ENCODE data around the gene WNT3A.

DNA sequence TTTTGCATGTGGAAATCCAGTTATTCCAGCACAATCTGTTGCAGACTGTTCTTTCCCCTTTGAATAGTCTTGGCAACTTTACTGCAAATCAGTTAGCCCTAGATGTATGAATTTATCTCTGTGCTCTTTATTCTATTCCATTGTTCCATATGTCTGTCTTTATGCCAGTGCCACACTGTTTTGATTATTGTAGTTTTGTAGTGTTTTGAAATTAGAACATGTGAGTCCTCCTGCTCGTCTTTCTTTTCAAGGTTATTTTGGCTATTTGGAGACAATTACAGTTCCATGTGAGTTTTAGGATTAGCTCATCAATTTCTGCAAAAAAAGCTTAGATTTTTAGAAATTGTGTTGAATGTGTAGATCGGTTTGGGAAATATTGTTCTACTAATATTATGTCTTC lies 26.6 kb downstream of the WNT3A start:
- TF ChIP-seq, protein P1, sequence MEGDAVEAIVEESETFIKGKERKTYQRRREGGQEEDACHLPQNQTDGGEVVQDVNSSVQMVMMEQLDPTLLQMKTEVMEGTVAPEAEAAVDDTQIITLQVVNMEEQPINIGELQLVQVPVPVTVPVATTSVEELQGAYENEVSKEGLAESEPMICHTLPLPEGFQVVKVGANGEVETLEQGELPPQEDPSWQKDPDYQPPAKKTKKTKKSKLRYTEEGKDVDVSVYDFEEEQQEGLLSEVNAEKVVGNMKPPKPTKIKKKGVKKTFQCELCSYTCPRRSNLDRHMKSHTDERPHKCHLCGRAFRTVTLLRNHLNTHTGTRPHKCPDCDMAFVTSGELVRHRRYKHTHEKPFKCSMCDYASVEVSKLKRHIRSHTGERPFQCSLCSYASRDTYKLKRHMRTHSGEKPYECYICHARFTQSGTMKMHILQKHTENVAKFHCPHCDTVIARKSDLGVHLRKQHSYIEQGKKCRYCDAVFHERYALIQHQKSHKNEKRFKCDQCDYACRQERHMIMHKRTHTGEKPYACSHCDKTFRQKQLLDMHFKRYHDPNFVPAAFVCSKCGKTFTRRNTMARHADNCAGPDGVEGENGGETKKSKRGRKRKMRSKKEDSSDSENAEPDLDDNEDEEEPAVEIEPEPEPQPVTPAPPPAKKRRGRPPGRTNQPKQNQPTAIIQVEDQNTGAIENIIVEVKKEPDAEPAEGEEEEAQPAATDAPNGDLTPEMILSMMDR (IDR thresholded peaks at IDR 0.05 in 8 of 11, conservative IDR thresholded peaks at IDR 0.05 in 3 of 11): no peak
- TF ChIP-seq POLR2A (IDR thresholded peaks at IDR 0.05) (no peak), POLR2AphosphoS5 (IDR thresholded peaks at IDR 0.05) (no peak)

Data from spleen (tissue), 7 donors.